ENCODE data around the gene RAET1E.
A peak's percentile ranks its signal among the peaks of the same experiment; 100 is the strongest.
"Not testable (repeated sequence)": the region's sequence is repeated elsewhere in the genome, so short reads cannot be mapped to it uniquely, and the experiment has no call there.

Gene RAET1E

DNA sequence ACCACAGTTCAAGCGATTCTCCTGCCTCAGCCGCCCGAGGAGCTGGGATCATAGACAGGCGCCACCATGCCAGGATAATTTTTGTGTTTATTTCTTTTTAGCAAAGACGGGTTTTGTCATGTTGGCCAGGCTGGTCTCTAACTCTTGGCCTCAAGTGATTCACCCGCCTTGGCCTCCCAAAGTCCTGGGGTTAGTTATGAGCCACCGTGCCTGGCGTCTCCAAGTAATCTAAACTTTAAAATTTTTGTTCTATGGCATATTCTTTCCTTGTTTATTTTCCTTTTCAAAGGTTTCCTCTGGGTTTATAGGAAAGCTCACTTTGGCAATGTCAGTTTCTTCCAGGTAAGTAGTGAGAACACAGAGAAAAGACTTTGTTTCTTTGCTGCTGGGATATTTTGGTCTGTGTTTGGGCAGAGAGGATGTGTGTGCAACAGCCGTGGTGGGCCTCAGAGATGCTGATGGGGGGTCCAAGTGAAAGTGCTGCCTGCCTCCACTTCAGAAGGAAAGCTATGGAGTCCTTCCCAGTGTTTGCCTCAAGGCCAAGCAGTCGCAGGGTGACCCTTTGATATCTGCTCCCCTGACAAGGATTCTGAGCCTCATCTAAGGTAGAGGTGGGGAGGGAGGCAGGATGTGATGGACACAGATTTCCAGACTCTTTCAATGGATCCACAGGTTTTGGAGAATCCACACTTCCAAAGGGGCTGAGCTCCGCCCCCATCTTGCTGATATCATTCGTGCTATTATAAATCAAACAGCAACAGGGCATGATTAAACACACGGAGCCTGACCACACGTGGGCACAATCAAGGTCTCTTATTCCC, 36.1 kb downstream of the RAET1E start:
- no peak for DNase-seq (ENCODE audit: low spot score)

- no peak for DNase-seq (ENCODE audit: low spot score)
Observed at GRCh38 chr6:149860834-149861602, 36.9 kb downstream of the RAET1E start.

GRCh38 chr6:149860513-149860833, 37.4 kb downstream of the RAET1E start:
- DNase-seq (ENCODE audit: low spot score) = no peak

DNA sequence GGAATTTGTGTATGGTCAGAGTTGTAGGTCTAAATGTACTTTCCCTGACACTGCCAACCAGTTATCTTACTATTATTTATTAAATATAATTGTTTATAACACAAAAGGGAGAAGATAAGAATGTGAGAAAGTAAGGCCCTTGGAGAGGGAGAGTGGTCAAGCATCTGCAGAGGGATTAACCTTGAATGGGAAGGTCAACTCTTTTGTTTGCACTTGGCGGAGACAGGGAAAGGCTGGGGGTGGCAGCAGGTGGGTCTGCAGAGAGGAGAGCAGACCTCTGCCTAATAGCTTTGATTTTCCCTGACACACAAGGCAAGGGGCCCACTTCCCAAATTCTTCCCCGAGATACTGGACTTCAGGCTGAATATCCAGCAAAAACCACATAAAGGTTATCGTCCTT, 38.0 kb downstream of the RAET1E start:
- DNase-seq (ENCODE audit: low spot score) = no peak

- DNase-seq (ENCODE audit: low spot score) = no peak
Observed at GRCh38 chr6:149859368-149859767, 38.5 kb downstream of the RAET1E start.

DNA sequence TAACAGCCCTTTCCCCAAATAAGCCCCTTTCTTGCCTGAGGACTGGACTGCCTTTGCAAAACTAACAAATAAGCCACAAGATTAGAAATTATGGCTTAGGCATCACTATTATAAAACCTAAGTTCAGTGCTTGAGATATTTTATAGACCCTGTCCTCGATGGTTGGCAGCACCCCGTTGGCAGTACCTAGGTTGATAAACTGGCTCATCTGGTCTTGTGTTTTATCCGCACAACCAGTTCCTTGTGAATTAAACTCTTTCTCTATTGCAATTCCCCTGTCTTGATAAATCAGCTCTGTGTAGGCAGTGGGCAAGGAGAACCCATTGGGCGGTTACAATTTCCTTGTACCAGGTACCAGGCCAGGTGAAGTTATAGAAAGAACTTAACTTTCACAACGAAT, 40.4 kb downstream of the RAET1E start:
- DNase-seq (ENCODE audit: low spot score) = no peak

DNA sequence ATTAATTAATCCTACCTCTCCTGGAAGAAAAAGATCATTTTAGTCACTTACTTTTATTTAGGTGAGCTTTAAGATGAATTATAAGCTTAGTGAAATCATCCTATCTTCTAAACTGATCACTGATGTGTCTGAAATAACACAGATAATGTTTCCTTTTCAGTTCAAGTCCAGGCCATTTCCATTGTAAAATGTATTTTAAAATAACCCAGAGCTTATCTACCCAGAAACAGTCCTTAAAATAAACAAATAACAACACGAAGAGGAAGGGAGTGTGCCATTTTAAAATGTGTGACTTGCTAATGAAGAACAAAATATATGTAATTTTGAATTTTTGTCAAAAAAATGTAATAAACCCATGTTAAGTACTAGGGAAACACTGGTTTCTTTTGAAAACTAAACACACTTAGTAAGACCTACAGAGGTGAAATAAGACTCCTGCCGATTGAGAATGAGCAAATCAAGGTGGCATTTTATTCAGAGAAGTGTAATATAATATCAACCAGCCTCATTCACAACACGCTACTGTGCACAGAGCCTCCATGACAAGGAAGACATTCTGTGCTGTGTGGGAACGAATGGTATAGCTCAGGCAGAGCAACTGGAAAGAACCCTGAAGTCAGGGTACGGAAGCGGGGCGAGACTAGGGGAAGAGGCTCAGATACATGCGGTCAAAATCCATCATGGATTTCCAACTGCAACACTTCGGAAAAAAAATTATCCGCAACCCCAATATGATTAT, 41.5 kb downstream of the RAET1E start:
- no peak for DNase-seq (ENCODE audit: low spot score)

GRCh38 chr6:149855741-149856140, 42.2 kb downstream of the RAET1E start:
- no peak for DNase-seq (ENCODE audit: low spot score)

DNA sequence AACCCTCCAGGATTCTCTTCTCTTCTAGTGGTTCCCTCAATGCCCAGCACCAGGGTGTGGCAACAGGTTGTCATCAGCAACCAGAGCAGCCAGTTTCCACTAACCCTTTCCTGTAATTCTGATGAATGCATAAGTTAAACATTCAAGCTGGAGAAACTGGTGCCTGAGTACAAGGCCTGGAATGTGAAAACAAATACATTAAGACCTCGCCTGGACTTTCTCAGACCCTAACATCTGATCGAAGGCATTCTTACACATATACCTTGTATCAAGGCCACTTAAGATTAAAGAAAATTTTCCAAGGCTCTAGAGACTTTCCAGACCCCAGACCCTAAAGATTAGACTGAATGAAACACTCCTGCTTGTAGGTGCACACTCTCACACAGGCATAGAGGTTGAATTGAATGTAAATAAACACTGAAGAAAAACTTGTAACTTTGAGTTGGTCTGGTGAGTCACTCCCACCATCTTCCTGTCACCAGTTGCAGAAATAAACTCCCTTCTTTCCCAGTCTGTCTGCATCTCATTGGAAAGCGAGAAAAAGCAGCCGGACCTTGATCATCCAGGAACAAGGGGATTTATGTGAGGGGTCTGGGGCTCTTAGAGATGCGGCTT, 42.8 kb downstream of the RAET1E start:
- peak; percentile 73 for DNase-seq (ENCODE audit: low spot score)

GRCh38 chr6:149854532-149854931, 43.4 kb downstream of the RAET1E start:
- DNase-seq (ENCODE audit: low spot score) = no peak

GRCh38 chr6:149854017-149854416, 43.9 kb downstream of the RAET1E start:
- DNase-seq (ENCODE audit: low spot score) = not testable (repeated sequence)

DNA sequence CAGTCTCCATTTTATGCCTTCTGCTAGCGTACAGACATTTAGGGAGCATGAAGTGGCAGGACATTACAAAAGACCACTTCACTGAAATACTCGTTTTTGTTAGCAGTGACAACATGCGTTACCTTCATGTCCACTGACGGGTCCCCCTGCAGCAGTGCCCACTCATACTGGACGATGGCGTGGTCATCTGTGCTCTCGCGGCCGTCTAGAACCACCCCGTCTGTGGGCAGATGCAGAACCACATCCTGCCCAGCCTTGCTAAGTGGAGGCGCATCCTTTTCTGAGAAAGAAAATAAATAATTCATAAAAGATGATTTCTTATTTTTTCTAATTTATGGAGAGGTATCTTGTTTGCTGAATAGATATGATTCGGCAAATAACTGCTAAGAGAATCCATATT, 45.0 kb downstream of the RAET1E start:
- no peak for DNase-seq (ENCODE audit: low spot score)

DNA sequence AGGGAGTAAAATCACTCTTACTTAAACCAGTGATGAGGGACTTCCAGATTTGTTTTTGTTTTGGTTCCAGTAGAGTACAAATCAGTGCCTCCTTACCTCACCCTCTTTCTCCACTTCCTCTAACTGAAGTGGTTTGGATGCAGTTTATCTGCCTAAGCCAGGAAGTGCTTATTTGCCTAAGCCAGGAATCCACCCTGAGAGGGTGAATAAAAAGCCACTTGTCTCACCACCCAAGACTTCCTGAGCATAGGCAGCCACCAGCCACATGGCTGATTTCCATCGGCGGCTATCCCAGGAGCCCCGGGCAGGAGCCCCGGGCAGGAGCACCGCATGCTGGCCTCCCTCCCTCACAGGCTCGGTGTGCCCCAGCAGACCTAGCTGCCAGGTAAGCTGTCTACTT, 45.7 kb downstream of the RAET1E start:
- no peak for DNase-seq (ENCODE audit: low spot score)

DNA sequence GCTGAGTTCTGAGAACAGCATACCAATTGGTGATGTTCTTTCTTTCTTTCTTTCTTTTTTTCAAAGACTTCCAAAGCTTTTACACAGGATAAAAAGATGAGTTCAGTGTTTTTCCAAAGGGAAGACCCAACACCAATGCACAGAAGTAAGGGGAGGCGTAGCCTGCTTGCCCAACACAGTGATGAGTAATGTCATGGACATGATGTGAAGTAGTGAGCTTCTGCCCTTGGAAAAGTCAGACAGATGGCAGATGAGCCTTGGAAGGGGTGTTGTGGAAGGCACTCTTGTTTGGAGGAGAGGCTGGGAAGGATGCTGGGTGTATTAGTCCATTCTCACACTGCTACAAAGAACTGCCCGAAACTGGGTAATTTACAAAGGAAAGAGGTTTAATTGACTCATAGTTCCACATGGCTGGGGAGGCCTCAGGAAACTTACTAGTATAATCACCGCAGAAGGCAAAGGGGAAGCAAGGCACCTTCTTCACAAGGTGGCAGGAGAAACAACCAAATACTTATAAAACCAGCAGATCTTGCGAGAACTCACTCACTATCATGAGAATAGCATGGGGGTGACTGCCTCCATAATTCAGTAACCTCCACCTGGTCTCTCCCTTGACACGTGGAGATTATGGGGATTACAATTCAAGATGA, 46.3 kb downstream of the RAET1E start:
- DNase-seq (ENCODE audit: low spot score) = no peak

DNA sequence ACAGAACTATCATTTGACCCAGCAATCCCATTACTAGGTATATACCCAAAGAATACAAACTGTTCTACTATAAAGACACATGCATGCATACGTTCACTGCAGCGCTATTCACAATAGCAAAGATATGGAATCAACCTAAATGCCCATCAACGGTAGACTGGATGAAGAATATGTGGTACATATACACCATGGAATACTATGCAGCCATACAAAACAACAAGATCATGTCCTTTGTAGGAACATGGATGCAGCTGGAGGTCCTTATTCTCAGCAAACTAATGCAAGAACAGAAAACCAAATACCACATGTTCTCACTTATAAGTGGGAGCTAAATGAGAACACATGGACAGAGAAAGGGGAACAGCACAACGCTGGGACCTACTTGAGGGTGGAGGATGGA, 49.6 kb downstream of the RAET1E start:
- DNase-seq (ENCODE audit: low spot score) = not testable (repeated sequence)

Measured in hepatic stellate cell (primary cell).